Measurements from ENCODE around the gene MICAL1. TPM values are rescaled to one million over a fixed set of nuclear protein-coding genes. Genes with fewer than 3 reads are reported as not detected.

MICAL1 gene
- total RNA-seq, 1 experiment from 2014 or later = 9.1 TPM

- Histone ChIP-seq H3K79me2 (ENCODE audit: low read length) (peaks cover 16% of the 10 kb centered on the region), H2AFZ (ENCODE audit: low read length) (no peak overlapping the region), H3K27me3 (ENCODE audit: low read length) (no peaks in the 10 kb centered on the region), H3K27ac (ENCODE audit: low read length) (no peak overlapping the region), H3K4me1 (ENCODE audit: insufficient read depth, low read length) (peaks cover 9% of the 10 kb centered on the region; the same call in 1 of the 2 replicates), H3K36me3 (ENCODE audit: low read depth, low read length) (no peaks in the 10 kb centered on the region), H3F3A (ENCODE audit: low read length, unreplicated experiment) (no peaks in the 10 kb centered on the region), H3K9ac (ENCODE audit: low read length) (no peak overlapping the region), H4K20me1 (ENCODE audit: low read length) (no peaks in the 10 kb centered on the region), H3K9me2 (replicated peaks; ENCODE audit: low read length) (no peaks in the 10 kb centered on the region), H3K4me2 (ENCODE audit: low read length) (no peak overlapping the region), H3K9me3 (ENCODE audit: low read length) (no peaks in the 10 kb centered on the region), H3K4me3 (ENCODE audit: low read length) (no peak overlapping the region)
- no peak for DNase-seq
- TF ChIP-seq CTCF (conservative IDR thresholded peaks at IDR 0.05; ENCODE audit: low read depth, low read length) (0 out of 2 replicates have a peak, but pooled peaks have one; percentile 20), EZH2 (IDR thresholded peaks at IDR 0.05; ENCODE audit: low read length, unreplicated experiment) (no peak), EZH2phosphoT487 (IDR thresholded peaks at IDR 0.05; ENCODE audit: borderline replicate concordance, low read length) (no peak)
- no TSS peak for BruUV-seq (replicated peaks)
- ChIA-PET CTCF (no interaction called here), POLR2A (ENCODE audit: unreplicated experiment) (no interaction called here)
- ATAC-seq = no peak
- intact Hi-C loops (cut with micrococcal nuclease) = no loop called here
Measured at GRCh38 chr6:109445382-109445781, 10.2 kb downstream of the MICAL1 start.

- no peak overlapping the region for H3K9ac ChIP-seq (ENCODE audit: low read length)
- ChIA-PET POLR2A (ENCODE audit: unreplicated experiment) (no interaction called here), CTCF (no interaction called here)
- H3K36me3 ChIP-seq (ENCODE audit: low read depth, low read length) = no peaks in the 10 kb centered on the region
- intact Hi-C loops (cut with micrococcal nuclease) = no loop called here
- no peak for ATAC-seq
- H3F3A ChIP-seq (ENCODE audit: low read length, unreplicated experiment) = no peaks in the 10 kb centered on the region
- no peaks in the 10 kb centered on the region for H3K27me3 ChIP-seq (ENCODE audit: low read length)
- H2AFZ ChIP-seq (ENCODE audit: low read length) = no peak overlapping the region
- H3K4me1 ChIP-seq (ENCODE audit: insufficient read depth, low read length) = peaks cover 14% of the 10 kb centered on the region; the same call in 1 of the 2 replicates
- no peak overlapping the region for H3K27ac ChIP-seq (ENCODE audit: low read length)
- no peak for TF ChIP-seq EZH2phosphoT487 (IDR thresholded peaks at IDR 0.05; ENCODE audit: borderline replicate concordance, low read length)
- TF ChIP-seq EZH2 (IDR thresholded peaks at IDR 0.05; ENCODE audit: low read length, unreplicated experiment) = no peak
- no peak for TF ChIP-seq CTCF (conservative IDR thresholded peaks at IDR 0.05; ENCODE audit: low read depth, low read length)
- H3K9me3 ChIP-seq (ENCODE audit: low read length) = no peaks in the 10 kb centered on the region
- H3K9me2 ChIP-seq (replicated peaks; ENCODE audit: low read length) = no peaks in the 10 kb centered on the region
- H4K20me1 ChIP-seq (ENCODE audit: low read length) = no peaks in the 10 kb centered on the region
- peaks cover 16% of the 10 kb centered on the region for H3K79me2 ChIP-seq (ENCODE audit: low read length)
- H3K4me3 ChIP-seq (ENCODE audit: low read length) = no peak overlapping the region
- H3K4me2 ChIP-seq (ENCODE audit: low read length) = no peak overlapping the region
- no peak for DNase-seq
- BruUV-seq (replicated peaks) = no TSS peak
Measured at GRCh38 chr6:109443425-109443950, 12.1 kb downstream of the MICAL1 start.

GRCh38 chr6:109442393-109442924 is 13.1 kb downstream of the MICAL1 start:
- no TSS peak for BruUV-seq (replicated peaks)
- ATAC-seq = no peak
- DNase-seq = no peak

More at GRCh38 chr6:109442393-109442924, 13.1 kb downstream of the MICAL1 start:
- no peak overlapping the region for H3K27ac ChIP-seq (ENCODE audit: low read length)
- no peaks in the 10 kb centered on the region for H3K27me3 ChIP-seq (ENCODE audit: low read length)
- H3K4me3 ChIP-seq (ENCODE audit: low read length) = no peak overlapping the region
- no peak overlapping the region for H3K9ac ChIP-seq (ENCODE audit: low read length)
- no peaks in the 10 kb centered on the region for H3F3A ChIP-seq (ENCODE audit: low read length, unreplicated experiment)
- peaks cover 16% of the 10 kb centered on the region for H3K79me2 ChIP-seq (ENCODE audit: low read length)
- ChIA-PET POLR2A (ENCODE audit: unreplicated experiment) (no interaction called here), CTCF (no interaction called here)
- H3K4me1 ChIP-seq (ENCODE audit: insufficient read depth, low read length) = peaks cover 14% of the 10 kb centered on the region; the same call in 1 of the 2 replicates
- no peaks in the 10 kb centered on the region for H3K9me3 ChIP-seq (ENCODE audit: low read length)
- no peak overlapping the region for H2AFZ ChIP-seq (ENCODE audit: low read length)
- no peak for TF ChIP-seq CTCF (conservative IDR thresholded peaks at IDR 0.05; ENCODE audit: low read depth, low read length)
- H3K4me2 ChIP-seq (ENCODE audit: low read length) = peak overlapping the region; percentile 80
- H3K9me2 ChIP-seq (replicated peaks; ENCODE audit: low read length) = no peaks in the 10 kb centered on the region
- intact Hi-C loops (cut with micrococcal nuclease) = no loop called here
- H3K36me3 ChIP-seq (ENCODE audit: low read depth, low read length) = no peaks in the 10 kb centered on the region
- H4K20me1 ChIP-seq (ENCODE audit: low read length) = no peaks in the 10 kb centered on the region

Measured in PC-3 (cell line).